SIG-M5 treated with dmso at 0.1 percent for 504 hours (cell line): ENCODE measurements around the gene LPIN1.

Source experiments
- DNase-seq: peaks from one replicate; lab custom pipeline; 2025; ENCODE audit not compliant: unreplicated experiment; lab: John Stamatoyannopoulos, UW

The LPIN1 gene

GRCh38 chr2:11743366-11743765, 3.1 kb upstream of the LPIN1 start:
- no peak for DNase-seq

DNA sequence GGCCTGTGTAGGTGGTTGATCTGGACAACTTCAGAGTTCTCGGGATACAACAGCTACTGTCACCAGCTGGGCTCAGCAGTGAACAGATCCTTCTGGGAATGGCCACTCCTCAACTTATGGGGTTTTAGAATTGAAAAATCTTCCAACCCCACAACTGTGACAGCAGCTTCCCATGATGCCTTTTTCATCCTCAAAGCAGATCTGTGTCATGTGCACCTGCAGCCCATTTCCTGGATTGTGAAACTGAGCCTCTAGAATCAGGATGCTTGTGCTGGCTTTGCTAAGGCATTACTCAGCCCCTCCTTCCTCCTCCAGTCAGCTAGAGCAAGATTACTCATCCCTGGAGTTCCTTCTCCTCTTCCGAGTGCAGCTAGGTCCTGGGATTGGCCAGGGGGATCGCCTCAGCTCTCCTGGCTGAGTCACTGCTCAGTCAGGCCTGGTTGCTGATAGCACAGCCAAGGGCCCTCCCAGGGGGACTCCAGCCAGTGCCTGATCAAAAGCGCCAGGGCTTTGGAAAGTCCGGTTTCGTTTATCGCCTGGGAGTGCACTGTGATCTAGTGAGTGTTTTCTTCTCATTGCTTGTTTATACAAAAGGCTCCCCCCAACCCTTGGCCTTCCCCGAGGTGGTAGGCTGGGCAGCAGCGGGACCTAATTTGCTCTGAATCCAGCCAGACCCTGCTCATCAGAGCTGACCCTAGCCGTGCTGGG, 2.4 kb upstream of the LPIN1 start:
- DNase-seq = peak; percentile 97

DNA sequence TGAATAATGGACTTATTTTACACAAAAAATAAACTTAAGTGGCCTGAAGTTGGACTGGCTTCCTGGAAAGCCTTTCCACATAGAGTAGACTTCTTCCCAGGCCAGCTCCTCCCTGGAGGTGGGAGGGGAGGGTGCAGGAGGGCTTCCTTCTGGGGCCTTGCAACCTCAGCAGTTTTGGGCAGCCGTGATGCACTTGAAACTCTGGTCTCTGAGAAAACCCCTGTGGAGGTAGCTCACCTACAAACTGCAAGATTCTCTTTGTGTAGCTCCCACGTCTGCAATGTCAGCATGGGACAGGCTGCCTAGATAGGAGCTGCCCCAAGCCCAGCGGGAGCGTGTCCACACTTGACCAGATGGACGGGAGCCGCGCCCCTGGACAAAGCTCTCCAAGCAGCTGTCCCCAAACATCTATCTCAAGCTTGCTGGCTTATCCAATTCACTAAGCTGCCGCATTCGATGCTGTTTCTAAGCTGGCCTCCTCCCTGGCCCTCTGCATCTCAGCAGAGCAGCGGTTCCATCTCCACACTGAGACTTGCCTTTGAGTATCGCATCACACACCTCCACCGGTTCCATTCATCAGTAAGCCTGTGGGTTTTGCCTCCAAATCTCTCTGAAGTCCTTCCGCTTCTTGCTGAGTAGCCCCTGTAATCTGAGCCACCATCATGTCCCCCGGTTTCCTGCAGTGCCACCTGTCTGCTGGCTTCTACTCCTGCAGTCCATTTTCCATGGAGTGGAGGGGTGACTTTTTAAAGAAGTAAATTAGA, 1.6 kb upstream of the LPIN1 start:
- DNase-seq = peak; percentile 16

DNA sequence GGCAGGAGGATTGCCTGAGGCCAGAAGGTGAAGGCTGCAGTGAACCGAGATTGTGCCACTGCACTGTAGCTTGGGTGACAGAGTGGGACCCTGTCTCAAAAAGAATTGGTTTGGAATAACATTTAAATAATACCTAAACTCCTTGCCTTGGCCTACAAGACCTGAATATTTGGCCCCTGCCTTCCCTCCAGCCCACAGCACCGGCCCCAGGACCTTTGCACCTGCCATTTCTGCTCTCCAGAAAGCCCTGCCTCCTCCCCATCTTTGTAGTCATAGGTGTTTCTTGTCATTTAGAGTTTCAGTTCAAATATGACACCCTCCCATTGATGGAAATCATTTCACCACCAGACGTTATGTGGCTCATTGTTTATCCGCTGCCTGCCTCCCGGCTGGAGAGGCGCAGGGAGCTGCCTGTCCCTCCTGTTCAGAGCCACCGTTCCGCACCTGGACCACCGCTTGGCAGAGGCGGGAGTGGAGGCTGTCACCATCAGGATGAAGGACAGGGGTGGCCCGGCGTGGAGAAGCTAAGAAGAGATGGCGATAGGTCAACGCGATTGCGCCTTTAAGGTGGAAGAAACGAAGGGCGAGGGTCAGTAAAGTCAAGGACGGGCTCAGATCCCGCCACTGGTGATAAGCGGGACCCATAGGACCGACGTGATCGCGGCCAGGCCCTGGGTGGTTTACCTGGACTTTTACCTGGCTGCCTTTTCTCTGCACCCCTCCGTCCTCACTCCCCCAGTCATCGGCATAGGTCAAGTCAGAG, 638 bp upstream of the LPIN1 start:
- no peak for DNase-seq

- DNase-seq = no peak
These were observed 501 bp downstream of the LPIN1 start for GRCh38 chr2:11746807-11747459.

GRCh38 chr2:11748018-11748860, 1.8 kb downstream of the LPIN1 start:
- no peak for DNase-seq

- DNase-seq = no peak
These were observed 2.6 kb downstream of the LPIN1 start for GRCh38 chr2:11748861-11749645.

DNA sequence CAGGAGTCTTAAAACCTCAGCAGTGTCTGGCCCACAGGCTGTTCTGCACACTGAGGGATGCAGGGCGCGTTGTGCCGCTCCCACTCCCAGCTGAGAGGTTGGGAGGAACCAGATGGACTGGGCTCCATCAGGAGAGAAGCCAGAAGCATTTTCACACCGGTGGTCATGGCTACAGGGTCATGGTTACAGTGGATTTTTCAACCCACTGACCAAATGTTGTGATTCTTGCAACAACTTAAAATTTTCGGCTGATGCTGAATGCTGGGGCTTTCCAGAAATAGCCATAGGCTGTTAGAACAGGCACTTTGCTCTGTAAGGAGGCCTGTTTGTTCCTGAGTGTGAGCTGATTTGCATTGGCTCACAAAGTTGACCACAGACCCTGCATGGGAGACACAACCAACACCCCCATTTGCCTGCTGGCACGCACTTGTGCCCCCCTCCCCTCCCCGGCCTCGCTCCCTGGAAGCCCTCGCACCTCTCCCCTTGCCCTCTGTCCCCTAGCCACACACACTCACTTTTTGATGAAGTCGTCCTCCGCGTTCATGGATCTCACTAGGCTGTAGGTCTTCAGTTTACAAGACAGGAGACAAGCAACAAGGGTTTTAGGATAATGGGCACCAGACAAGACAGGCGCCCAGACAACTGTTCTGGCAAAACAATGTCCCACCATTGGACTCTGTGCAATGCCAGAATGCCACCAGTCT, 3.4 kb downstream of the LPIN1 start:
- no peak for DNase-seq

DNA sequence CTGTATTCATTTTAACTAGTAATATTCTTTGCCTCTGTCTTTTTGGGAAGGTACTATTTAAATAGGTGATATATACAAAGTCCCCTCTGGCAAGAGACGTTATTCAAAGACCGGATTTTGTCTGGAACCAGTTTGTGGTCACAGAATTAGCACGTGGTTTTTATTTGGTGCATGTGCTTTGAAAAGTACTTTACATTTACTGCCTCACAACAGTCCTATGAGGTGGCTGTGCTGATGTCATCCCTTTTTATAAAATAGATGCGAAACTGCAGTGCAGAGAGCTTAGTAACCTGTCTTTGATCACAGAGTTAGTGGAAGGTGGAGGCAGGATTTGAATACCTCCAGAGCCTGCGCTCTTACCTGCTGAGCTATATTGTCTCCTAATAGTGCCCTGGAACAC, 4.0 kb downstream of the LPIN1 start:
- DNase-seq = no peak

DNA sequence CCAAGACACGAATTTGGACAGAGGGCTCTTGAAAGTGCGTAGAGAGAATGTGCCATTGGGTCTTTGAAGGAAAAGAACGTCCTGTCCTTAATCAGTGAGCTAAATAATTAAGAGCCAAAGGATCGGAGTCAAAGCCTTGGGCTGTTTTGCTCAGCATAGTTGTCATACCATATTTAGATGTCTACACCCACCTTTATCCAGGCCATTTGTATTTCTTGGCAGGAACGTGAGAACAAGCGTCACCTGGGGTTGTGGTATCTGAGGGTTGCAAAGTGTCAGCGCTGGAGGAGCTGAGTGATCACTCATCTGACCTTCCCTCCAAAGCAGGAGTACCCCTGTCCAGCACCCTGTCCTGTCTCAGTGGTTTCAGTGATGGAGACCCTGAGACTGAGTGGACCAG, 4.5 kb downstream of the LPIN1 start:
- DNase-seq = no peak

DNA sequence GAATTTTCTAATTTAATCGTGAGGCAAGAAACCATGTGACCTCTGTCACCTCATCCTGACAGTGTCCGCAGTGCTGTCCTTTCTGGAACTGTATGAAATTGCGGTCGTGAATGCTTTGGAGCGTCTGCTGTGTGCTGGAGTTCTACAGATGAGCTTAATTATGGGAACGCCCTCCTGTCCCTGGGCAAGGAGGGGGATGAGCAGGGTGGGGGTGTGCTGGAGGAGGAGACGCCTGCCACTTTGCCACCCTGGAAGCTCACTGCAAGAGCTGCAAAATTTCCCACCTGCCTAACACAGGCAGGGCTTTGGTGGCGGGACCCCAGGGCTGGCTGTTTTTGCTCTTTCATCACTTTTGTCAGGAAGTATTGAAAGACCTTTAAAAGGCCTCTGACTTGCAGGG, 6.5 kb downstream of the LPIN1 start:
- DNase-seq = no peak

GRCh38 chr2:11753452-11753885, 7.0 kb downstream of the LPIN1 start:
- DNase-seq = peak; percentile 90

- no peak for DNase-seq
These were observed 7.7 kb downstream of the LPIN1 start for GRCh38 chr2:11753886-11754699.

- no peak for DNase-seq
These were observed 8.2 kb downstream of the LPIN1 start for GRCh38 chr2:11754700-11755015.

- DNase-seq = no peak
These were observed 10.7 kb downstream of the LPIN1 start for GRCh38 chr2:11757101-11757500.

GRCh38 chr2:11758187-11758586, 11.8 kb downstream of the LPIN1 start:
- DNase-seq = no peak

GRCh38 chr2:11758647-11759046, 12.2 kb downstream of the LPIN1 start:
- no peak for DNase-seq
